ENCODE measurements around the gene PIP5K1C.
"Not testable (repeated sequence)": the region's sequence is repeated elsewhere in the genome, so short reads cannot be mapped to it uniquely, and the experiment has no call there.

The PIP5K1C gene

DNA sequence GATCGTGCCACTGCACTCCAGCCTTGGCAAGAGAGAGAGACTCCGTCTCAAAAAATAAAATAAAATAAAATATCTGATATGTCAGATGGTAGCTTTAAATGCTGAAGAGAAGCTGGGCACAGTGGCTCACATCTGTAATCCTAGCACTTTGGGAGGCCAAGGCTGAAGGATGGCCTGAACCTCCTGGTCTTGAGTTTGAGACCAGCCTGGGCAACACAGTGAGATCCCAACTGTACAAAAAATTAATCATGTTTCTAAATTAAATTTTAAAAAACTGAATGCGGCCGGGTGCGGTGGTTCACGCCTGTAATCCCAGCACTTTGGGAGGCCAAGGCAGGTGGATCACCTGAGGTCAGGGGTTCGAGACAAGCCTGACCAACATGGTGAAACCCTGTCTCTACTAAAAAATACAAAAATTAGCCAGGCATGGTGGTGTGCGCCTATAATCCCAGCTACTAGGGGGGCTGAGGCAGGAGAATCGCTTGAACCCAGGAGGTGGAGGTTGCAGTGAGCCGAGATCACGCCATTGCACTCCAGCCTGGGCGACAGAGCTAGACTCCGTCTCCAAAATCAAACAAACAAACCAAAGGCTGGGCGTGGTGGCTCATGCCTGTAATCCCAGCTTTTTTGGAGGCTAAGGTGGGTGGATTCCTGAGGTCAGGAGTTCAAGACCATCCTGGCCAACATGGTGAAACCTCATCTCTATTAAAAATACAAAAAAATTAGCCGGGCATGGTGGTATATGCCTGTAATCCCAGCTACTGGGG, 116.0 kb downstream of the PIP5K1C start:
- DNase-seq = not testable (repeated sequence)

DNA sequence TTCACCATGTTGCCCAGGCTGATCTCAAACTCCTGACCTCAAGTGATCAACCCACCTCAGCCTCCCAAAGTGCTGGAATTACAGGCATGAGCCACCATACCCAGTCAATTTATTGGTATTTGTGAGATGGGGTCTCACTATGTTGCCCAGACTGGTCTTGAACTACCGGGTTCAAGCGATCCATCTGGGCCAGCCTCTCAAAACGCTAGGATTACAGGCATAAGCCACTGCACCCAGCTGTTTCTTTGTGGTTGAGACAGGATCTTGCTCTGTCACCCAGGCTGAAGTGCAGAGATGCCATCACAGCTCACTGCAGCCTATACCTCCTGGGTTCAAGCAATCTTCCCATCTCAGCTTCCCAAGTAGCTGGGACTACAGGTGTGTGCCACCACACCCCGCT, 118.5 kb downstream of the PIP5K1C start:
- DNase-seq = not testable (repeated sequence)

All from stimulated activated CD8-positive, alpha-beta memory T cell treated with anti-CD3 and anti-CD28 coated beads, Interleukin-4, amount 100 ng/mL, for 48 hours (primary cell).